ENCODE data around the gene ARHGAP31. TPM values are rescaled to one million over a fixed set of nuclear protein-coding genes. Genes with fewer than 3 reads are reported as not detected.
A peak's percentile ranks its signal among the peaks of the same experiment; 100 is the strongest.

ARHGAP31 gene
- total and polyA plus RNA-seq, 2 of the 8 experiments (the other 6 are each of a cell fraction or from before 2014, with no cell fraction given) = 1.1 to 7.6 TPM

GRCh38 chr3:119360736-119361462 lies 66.7 kb downstream of the ARHGAP31 start (continued):
- TF ChIP-seq SP2 (IDR thresholded peaks at IDR 0.05; ENCODE audit: low read length) = no peak
- TF ChIP-seq CBX5 (IDR thresholded peaks at IDR 0.05; ENCODE audit: low read depth, low read length) = no peak
- TF ChIP-seq TCF12 (IDR thresholded peaks at IDR 0.05; ENCODE audit: low read depth, low read length) = 0 out of 2 replicates have a peak, but pooled peaks have one; percentile 59
- TF ChIP-seq RBBP5 (IDR thresholded peaks at IDR 0.05; ENCODE audit: borderline replicate concordance, low read depth, low read length) = no peak
- no peak for TF ChIP-seq SIRT6 (IDR thresholded peaks at IDR 0.05; ENCODE audit: low read length)
- no peak for TF ChIP-seq CEBPB (IDR thresholded peaks at IDR 0.05; ENCODE audit: low read depth, low read length)
- TF ChIP-seq POLR2AphosphoS5 (IDR thresholded peaks at IDR 0.05; ENCODE audit: low read depth, low read length) = no peak
- TF ChIP-seq POLR2A (IDR thresholded peaks at IDR 0.05; ENCODE audit: control extremely low read depth in 1 of 2, low read depth in 2 of 2, low read length in 2 of 2) = no peak
- no peak for TF ChIP-seq MAFK (IDR thresholded peaks at IDR 0.05; ENCODE audit: low read depth, low read length)
- TF ChIP-seq ASH2L (IDR thresholded peaks at IDR 0.05; ENCODE audit: low read length) = peak; percentile 22
- TF ChIP-seq, protein P1, sequence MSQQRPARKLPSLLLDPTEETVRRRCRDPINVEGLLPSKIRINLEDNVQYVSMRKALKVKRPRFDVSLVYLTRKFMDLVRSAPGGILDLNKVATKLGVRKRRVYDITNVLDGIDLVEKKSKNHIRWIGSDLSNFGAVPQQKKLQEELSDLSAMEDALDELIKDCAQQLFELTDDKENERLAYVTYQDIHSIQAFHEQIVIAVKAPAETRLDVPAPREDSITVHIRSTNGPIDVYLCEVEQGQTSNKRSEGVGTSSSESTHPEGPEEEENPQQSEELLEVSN (IDR thresholded peaks at IDR 0.05) = no peak

All from H1 (cell line).